PC-9 (cell line): ENCODE measurements around the gene PLAC8. TPM values are rescaled to one million over a fixed set of nuclear protein-coding genes. Genes with fewer than 3 reads are reported as not detected.
"Not testable (repeated sequence)": the region's sequence is repeated elsewhere in the genome, so short reads cannot be mapped to it uniquely, and the experiment has no call there.

Source experiments
- BruUV-seq: library from RNA; stranded (reverse); fragments of 400-500 nt; replicated peaks from 2 replicates; lab custom pipeline; 2021; lab: Mats Ljungman, UMichigan
- CTCF ChIA-PET: fragments of 300-600 bp; sonication (Branson Sonifier 250); formaldehyde crosslinking; loops from one replicate; lab custom pipeline; 2022; ENCODE audit warnings: antibody characterized with exemption; lab: Charles Lee
- POLR2A ChIA-PET: fragments of 300-600 bp; sonication (Branson Sonifier 250); formaldehyde crosslinking; loops from one replicate; lab custom pipeline; 2022; ENCODE audit warnings: antibody characterized with exemption; ENCODE audit not compliant: unreplicated experiment; lab: Charles Lee
- DNase-seq, 2 experiments: peaks; one replicate each; pipeline versions ENCODE4 v3.0.0 to v3.0.0-alpha.2; 2015 to 2022; ENCODE audit warnings: mixed read lengths in 1 of 2
- H2AFZ ChIP-seq: fragments of 200-600 bp; sonication (generic); 2 replicates; pipeline ENCODE4 v1.8.1; 2017; ENCODE audit warnings: antibody characterized with exemption
- H3F3A ChIP-seq: fragments of 200-600 bp; sonication (generic); 2 replicates; pipeline ENCODE4 v1.8.1; 2017; ENCODE audit warnings: antibody characterized with exemption, mild to moderate bottlenecking, low read depth; ENCODE audit not compliant: insufficient read depth
- H3K27ac ChIP-seq: fragments of 200-600 bp; sonication (generic); 2 replicates; pipeline ENCODE4 v1.6.1; 2016; ENCODE audit warnings: mixed run types
- H3K27me3 ChIP-seq: fragments of 200-600 bp; sonication (generic); 2 replicates; pipeline ENCODE4 v1.6.1; 2016; ENCODE audit warnings: low read depth, mixed run types; ENCODE audit not compliant: insufficient read depth
- H3K36me3 ChIP-seq: fragments of 200-600 bp; sonication (generic); 2 replicates; pipeline ENCODE4 v1.6.1; 2016; ENCODE audit warnings: low read depth, mixed run types
- H3K4me1 ChIP-seq: fragments of 200-600 bp; sonication (generic); replicated peaks from 2 replicates; pipeline ENCODE4 v1.6.1; 2016; ENCODE audit warnings: mixed run types; ENCODE audit not compliant: insufficient read depth
- H3K4me2 ChIP-seq: fragments of 200-600 bp; sonication (generic); 2 replicates; pipeline ENCODE4 v1.6.1; 2017; ENCODE audit warnings: mixed run types
- H3K4me3 ChIP-seq: fragments of 200-600 bp; sonication (generic); 2 replicates; pipeline ENCODE4 v1.6.1; 2016; ENCODE audit warnings: mixed run types
- H3K79me2 ChIP-seq: fragments of 200-600 bp; sonication (generic); 2 replicates; pipeline ENCODE4 v1.6.1; 2017; ENCODE audit warnings: low read depth, mixed run types
- H3K9me2 ChIP-seq: fragments of 200-600 bp; sonication (generic); 2 replicates; pipeline ENCODE4 v1.8.1; 2017; ENCODE audit warnings: mild to moderate bottlenecking; ENCODE audit not compliant: insufficient read depth
- H3K9me3 ChIP-seq: fragments of 200-600 bp; sonication (generic); 2 replicates; pipeline ENCODE4 v1.8.1; 2016; ENCODE audit warnings: low read depth; ENCODE audit not compliant: insufficient read depth
- H4K20me1 ChIP-seq: fragments of 200-600 bp; sonication (generic); 2 replicates; pipeline ENCODE4 v1.8.1; 2017; ENCODE audit not compliant: insufficient read depth
- CTCF ChIP-seq: fragments of 200-600 bp; sonication (generic); conservative IDR thresholded peaks from 2 replicates; pipeline ENCODE4 v1.6.1; 2017; ENCODE audit warnings: mixed run types, antibody characterized with exemption, mild to moderate bottlenecking, moderate library complexity
- EZH2 ChIP-seq: fragments of 200-600 bp; sonication (generic); IDR thresholded peaks from 2 replicates; pipeline ENCODE4 v1.8.0; 2017; ENCODE audit warnings: antibody characterized with exemption, low read depth
- intact Hi-C: fragments of 100-400 bp; cut with micrococcal nuclease; formaldehyde crosslinking; loops from one replicate; pipeline ENCODE4 v1.10.0; 2022; ENCODE audit not compliant: unreplicated experiment
- total RNA-seq: library from RNA; stranded (reverse); gene quantifications from 2 replicates; pipeline ENCODE4 v1.2.3, GENCODE V29; 2021

Gene PLAC8
- total RNA-seq, 1 experiment from 2014 or later: 52.7 TPM

GRCh38 chr4:83046693-83047473 is 67.6 kb downstream of the PLAC8 start:
- Histone ChIP-seq H3K4me2 (no peak overlapping the region), H3K27me3 (no peaks in the 10 kb centered on the region), H3K36me3 (no peaks in the 10 kb centered on the region), H3K27ac (no peak overlapping the region), H3K4me3 (no peak overlapping the region), H3K79me2 (no peaks in the 10 kb centered on the region), H4K20me1 (no peaks in the 10 kb centered on the region), H3K9me3 (no peaks in the 10 kb centered on the region), H3K4me1 (no peaks in the 10 kb centered on the region), H3F3A (no peaks in the 10 kb centered on the region), H3K9me2 (no peaks in the 10 kb centered on the region), H2AFZ (no peak overlapping the region)
- intact Hi-C loops: no loop called here
- no peak for TF ChIP-seq EZH2
- TF ChIP-seq CTCF: no peak
- ChIA-PET CTCF (no interaction called here), POLR2A (interaction anchor here (0.7 kb wide), 2 partner anchors 422 to 577 kb away, joined by 3 to 9 read pairs; no protein-coding TSS in a partner anchor)
- DNase-seq: no peak
- BruUV-seq: no TSS peak

- Histone ChIP-seq H3K4me2 (no peak overlapping the region), H3K4me1 (no peaks in the 10 kb centered on the region), H3K79me2 (peaks cover 15% of the 10 kb centered on the region; the same call in 1 of the 2 replicates), H3K9me2 (no peaks in the 10 kb centered on the region), H3K36me3 (no peaks in the 10 kb centered on the region), H2AFZ (no peak overlapping the region), H3K27ac (no peak overlapping the region), H3K4me3 (no peak overlapping the region), H3F3A (no peaks in the 10 kb centered on the region), H3K27me3 (no peaks in the 10 kb centered on the region), H4K20me1 (no peaks in the 10 kb centered on the region), H3K9me3 (no peaks in the 10 kb centered on the region)
- ChIA-PET CTCF (no interaction called here), POLR2A (interaction anchor here (0.5 kb wide), 1 partner anchor 31 kb away, joined by 5 read pairs; no protein-coding TSS in a partner anchor)
- intact Hi-C loops: no loop called here
- peak in 1 of 2 experiments; percentile 48 for DNase-seq
- no peak for TF ChIP-seq CTCF
- no peak for TF ChIP-seq EZH2
- no TSS peak for BruUV-seq
These were observed 70.6 kb downstream of the PLAC8 start for GRCh38 chr4:83043801-83044407.

GRCh38 chr4:83043157-83043556 is 71.4 kb downstream of the PLAC8 start:
- H3K4me1 ChIP-seq, intact Hi-C loops, POLR2A ChIA-PET, H3K36me3 ChIP-seq, H3K27me3 ChIP-seq, BruUV-seq, H3K9me2 ChIP-seq, H3K27ac ChIP-seq, H3K4me3 ChIP-seq, H3K9me3 ChIP-seq, DNase-seq, H2AFZ ChIP-seq, CTCF ChIA-PET, H4K20me1 ChIP-seq, H3K4me2 ChIP-seq, H3F3A ChIP-seq: not testable (repeated sequence)
- H3K79me2 ChIP-seq: peaks cover 22% of the 10 kb centered on the region
